ENCODE data around the gene INPP5D. TPM values are rescaled to one million over a fixed set of nuclear protein-coding genes. Genes with fewer than 3 reads are reported as not detected.
"Not testable (repeated sequence)": the region's sequence is repeated elsewhere in the genome, so short reads cannot be mapped to it uniquely, and the experiment has no call there.

Gene INPP5D
- total RNA-seq, 1 donor from 2014 or later: 4.9 TPM

DNA sequence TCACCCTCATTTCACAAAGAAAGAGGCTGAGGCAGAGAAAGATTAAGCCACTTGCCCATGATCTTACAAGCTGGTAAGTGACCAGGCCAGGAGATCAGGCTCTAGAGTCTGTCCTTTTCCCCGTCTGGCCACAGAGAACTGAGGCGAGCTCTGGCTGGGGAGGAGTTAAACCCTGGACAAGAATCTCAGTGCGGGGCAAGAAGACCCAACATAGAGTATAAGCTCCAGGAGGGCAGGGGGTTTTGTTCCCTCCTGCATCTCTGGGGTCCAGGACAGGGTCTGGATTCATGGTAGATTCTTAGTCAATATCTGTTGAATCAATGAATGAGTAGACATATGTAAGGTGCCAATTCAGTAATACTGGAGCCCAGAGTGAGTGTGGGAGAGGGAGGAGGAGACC is 12.9 kb upstream of the INPP5D start:
- H3K27ac ChIP-seq (replicated peaks): no peak overlapping the region
- no peaks in the 10 kb centered on the region for H3K36me3 ChIP-seq
- intact Hi-C loops (cut with micrococcal nuclease): no loop called here
- TF ChIP-seq, protein P1, sequence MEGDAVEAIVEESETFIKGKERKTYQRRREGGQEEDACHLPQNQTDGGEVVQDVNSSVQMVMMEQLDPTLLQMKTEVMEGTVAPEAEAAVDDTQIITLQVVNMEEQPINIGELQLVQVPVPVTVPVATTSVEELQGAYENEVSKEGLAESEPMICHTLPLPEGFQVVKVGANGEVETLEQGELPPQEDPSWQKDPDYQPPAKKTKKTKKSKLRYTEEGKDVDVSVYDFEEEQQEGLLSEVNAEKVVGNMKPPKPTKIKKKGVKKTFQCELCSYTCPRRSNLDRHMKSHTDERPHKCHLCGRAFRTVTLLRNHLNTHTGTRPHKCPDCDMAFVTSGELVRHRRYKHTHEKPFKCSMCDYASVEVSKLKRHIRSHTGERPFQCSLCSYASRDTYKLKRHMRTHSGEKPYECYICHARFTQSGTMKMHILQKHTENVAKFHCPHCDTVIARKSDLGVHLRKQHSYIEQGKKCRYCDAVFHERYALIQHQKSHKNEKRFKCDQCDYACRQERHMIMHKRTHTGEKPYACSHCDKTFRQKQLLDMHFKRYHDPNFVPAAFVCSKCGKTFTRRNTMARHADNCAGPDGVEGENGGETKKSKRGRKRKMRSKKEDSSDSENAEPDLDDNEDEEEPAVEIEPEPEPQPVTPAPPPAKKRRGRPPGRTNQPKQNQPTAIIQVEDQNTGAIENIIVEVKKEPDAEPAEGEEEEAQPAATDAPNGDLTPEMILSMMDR (IDR thresholded peaks at IDR 0.05; ENCODE audit: borderline replicate concordance): no peak
- H3K27me3 ChIP-seq (ENCODE audit: low read depth): peaks cover 41% of the 10 kb centered on the region
- no peak overlapping the region for H3K4me3 ChIP-seq
- H3K9me3 ChIP-seq (replicated peaks): no peaks in the 10 kb centered on the region
- H3K4me1 ChIP-seq: peaks cover 12% of the 10 kb centered on the region
- DNase-seq: no peak

DNA sequence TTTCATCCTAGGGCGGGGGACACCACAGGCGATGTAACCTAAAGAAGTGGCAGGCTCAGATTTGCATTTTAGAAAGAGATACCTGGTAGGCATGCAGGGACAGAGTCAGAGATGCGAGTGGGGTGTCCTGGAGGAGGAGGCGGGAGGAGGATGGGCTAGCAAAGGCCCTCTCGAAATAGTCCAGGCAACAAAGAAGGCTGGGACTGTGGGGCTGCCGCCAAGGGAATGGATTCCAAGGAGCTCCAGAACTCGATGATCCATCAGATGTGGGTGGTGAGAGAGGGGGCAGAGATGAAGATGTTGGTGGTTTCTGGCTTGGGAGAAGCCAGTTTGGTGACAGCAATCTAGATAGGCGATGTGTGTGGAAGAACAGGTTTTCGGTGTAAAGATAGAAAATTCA is 12.5 kb upstream of the INPP5D start:
- intact Hi-C loops (cut with micrococcal nuclease): no loop called here
- DNase-seq: no peak
- Histone ChIP-seq H3K4me1 (peaks cover 16% of the 10 kb centered on the region), H3K27ac (replicated peaks) (no peak overlapping the region), H3K9me3 (replicated peaks) (no peaks in the 10 kb centered on the region), H3K27me3 (ENCODE audit: low read depth) (peaks cover 43% of the 10 kb centered on the region), H3K4me3 (no peak overlapping the region), H3K36me3 (no peaks in the 10 kb centered on the region)
- TF ChIP-seq, protein P1 (IDR thresholded peaks at IDR 0.05; ENCODE audit: borderline replicate concordance): no peak

DNA sequence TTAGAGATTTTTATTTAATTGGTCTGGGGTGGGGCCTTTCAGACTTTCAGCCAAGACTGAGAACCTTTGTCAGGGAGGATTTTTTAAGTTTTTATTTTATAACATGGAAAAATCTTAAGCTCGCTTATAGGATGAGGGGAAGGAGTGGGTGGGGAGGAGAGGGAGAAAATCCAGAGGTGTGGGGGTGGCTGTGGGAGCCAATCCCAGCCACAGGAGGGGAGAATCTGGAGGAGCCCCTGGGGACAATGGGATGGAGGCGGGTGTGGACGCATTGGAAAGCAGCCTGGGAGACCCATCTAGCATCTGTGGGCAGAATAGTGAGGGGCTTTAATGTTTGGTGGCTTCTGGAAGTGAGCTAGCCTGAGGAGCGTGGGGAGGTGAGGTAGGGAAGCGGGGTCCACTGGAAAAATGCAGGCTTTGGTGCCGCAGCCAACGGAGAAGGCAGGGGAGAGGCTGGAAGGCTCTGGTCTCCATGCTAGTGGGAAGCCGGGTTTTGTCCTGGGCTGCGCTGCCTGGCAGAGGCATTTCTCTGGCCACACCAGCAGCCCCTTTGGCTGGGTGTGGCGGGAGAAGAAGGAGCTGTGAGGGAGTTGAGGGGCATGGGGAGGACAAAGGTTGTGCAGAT is 11.5 kb upstream of the INPP5D start:
- intact Hi-C loops (cut with micrococcal nuclease): no loop called here

DNA sequence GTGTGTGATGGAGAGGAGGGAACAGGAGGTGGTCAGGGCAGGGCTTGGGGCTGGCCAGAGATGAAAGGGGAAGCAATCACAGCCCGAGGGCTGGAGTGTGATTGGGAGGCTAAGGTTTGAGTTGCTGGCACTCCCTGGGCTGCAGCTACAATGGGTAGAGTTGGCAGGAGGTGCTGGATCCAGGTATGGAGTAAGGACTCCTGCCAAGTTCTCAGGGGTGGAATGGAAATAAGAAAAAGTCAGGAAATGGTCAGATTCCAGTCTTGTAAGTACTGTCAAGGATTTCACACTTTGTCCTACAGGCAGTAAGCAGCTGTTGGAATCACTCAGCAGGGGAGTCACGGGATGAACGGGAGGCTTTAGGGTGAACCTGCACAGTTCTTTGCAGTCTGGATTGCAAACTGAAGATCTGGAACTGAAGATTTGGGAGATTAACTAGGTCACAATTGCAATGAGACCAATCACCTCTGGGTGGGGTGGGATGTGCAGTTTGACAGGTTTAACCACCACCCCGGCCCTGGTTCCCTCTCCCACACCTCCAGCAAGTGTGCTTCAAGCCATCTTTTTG is 10.9 kb upstream of the INPP5D start:
- Histone ChIP-seq H3K4me3 (no peak overlapping the region), H3K36me3 (no peaks in the 10 kb centered on the region), H3K9me3 (replicated peaks) (no peaks in the 10 kb centered on the region), H3K27ac (replicated peaks) (no peak overlapping the region), H3K4me1 (peaks cover 22% of the 10 kb centered on the region), H3K27me3 (ENCODE audit: low read depth) (peaks cover 58% of the 10 kb centered on the region)
- no peak for DNase-seq
- TF ChIP-seq, protein P1 (IDR thresholded peaks at IDR 0.05; ENCODE audit: borderline replicate concordance): no peak
- intact Hi-C loops (cut with micrococcal nuclease): no loop called here

More for the DNA sequence above, 11.5 kb upstream of the INPP5D start:
- TF ChIP-seq, protein P1 (IDR thresholded peaks at IDR 0.05; ENCODE audit: borderline replicate concordance): no peak
- peaks cover 16% of the 10 kb centered on the region for H3K4me1 ChIP-seq
- no peak overlapping the region for H3K4me3 ChIP-seq
- H3K27me3 ChIP-seq (ENCODE audit: low read depth): peaks cover 52% of the 10 kb centered on the region
- no peaks in the 10 kb centered on the region for H3K9me3 ChIP-seq (replicated peaks)
- no peak overlapping the region for H3K27ac ChIP-seq (replicated peaks)
- H3K36me3 ChIP-seq: no peaks in the 10 kb centered on the region
- no peak for DNase-seq

DNA sequence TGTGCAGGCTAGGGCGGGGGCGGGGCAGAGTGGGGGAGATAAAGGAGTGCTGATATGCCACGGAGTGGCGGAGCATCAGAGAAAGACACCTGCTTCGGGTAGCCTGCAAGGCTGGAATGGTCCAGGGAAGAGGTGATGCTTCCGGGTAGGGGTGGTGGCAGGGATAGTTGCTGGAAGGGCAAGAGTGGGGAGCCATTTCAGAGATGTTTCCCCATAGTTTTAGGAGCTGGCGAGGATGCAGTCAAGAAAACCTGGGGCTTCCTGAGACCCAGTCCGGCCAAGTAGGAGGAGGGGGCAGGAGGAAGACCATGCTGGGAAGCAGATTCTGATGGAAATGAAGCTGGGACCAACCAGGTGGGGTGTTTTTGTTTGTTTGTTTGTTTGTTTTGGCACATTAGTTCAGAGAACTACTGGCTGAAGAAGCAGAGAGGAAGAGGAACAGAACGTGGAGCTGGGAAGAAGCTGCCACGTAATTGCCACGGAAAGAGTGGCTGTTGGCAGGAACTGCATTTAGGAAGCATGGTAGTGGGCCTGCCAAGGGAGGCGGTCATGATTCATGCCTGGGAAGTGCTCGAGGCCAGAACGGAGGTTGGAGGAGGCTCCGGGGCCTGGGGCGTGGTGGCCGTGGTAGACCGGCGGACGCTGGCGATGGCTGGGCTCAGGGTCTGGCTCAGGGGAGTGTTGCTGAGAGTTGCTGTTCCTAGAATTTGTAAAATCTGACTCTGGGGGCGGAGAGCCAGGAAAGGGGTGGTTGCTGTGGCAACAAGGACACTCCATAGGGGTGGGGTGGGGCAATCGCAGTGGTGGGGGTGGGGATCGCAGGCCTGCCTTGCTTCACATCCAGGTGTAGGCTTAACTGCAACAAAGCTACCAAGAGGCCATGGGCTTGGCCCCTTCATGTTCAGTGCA is 8.6 kb upstream of the INPP5D start:
- TF ChIP-seq, protein P1 (IDR thresholded peaks at IDR 0.05; ENCODE audit: borderline replicate concordance): no peak
- Histone ChIP-seq H3K9me3 (replicated peaks) (no peaks in the 10 kb centered on the region), H3K27ac (replicated peaks) (peak overlapping the region; percentile 73), H3K4me3 (no peak overlapping the region), H3K27me3 (ENCODE audit: low read depth) (peaks cover 60% of the 10 kb centered on the region), H3K4me1 (peaks cover 25% of the 10 kb centered on the region), H3K36me3 (no peaks in the 10 kb centered on the region)
- peak; percentile 79 for DNase-seq
- intact Hi-C loops (cut with micrococcal nuclease): no loop called here

DNA sequence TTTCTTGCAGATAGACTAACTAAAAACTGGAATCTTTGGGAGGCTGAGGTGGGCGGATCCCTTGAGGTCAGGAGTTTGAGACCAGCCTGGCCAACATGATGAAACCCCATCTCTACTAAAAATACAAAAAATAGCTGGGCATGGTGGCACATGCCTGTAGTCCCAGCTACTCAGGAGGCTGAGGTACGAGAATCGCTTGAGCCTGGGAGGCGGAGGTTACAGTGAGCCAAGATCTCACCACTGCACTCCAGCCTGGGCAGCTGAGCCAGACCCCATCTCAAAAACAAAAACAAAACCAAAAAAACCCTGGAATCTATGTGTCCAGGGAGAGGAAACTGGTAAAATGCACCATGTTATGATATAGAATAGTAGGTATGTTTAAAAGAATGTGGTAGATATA is 7.6 kb upstream of the INPP5D start:
- H3K4me3 ChIP-seq; DNase-seq; intact Hi-C loops (cut with micrococcal nuclease); H3K36me3 ChIP-seq; H3K9me3 ChIP-seq (replicated peaks): not testable (repeated sequence)
- H3K27ac ChIP-seq (replicated peaks): peak overlapping the region; percentile 73
- peaks cover 25% of the 10 kb centered on the region for H3K4me1 ChIP-seq
- peaks cover 56% of the 10 kb centered on the region for H3K27me3 ChIP-seq (ENCODE audit: low read depth)
